BE2C (cell line): ENCODE results near the gene ARHGEF4.

ENCODE experiments used
- DNase-seq: peaks from one replicate; pipeline ENCODE4 v3.0.0-alpha.2; 2020
- H3K27me3 ChIP-seq: fragments of 250-450 bp; sonication (Bioruptor Pico); 2 replicates; pipeline ENCODE4 v1.5.1; 2020; ENCODE audit warnings: mild to moderate bottlenecking
- H3K36me3 ChIP-seq: fragments of 250-450 bp; sonication (Bioruptor Pico); 2 replicates; pipeline ENCODE4 v1.5.1; 2020; ENCODE audit warnings: mild to moderate bottlenecking
- H3K4me1 ChIP-seq: fragments of 250-450 bp; sonication (Bioruptor Pico); 2 replicates; pipeline ENCODE4 v1.5.1; 2020
- H3K4me3 ChIP-seq: 2 replicates; pipeline ENCODE4 v1.5.1; 2011; ENCODE audit warnings: low read depth, low read length
- H3K9me3 ChIP-seq: fragments of 250-450 bp; sonication (Bioruptor Pico); 2 replicates; pipeline ENCODE4 v1.5.1; 2020
- TF ChIP-seq, protein P1 (sequence below): IDR thresholded peaks from 2 replicates; pipeline ENCODE4 v1.5.1; 2012; ENCODE audit warnings: mild to moderate bottlenecking, low read depth, low read length

Gene ARHGEF4

DNA sequence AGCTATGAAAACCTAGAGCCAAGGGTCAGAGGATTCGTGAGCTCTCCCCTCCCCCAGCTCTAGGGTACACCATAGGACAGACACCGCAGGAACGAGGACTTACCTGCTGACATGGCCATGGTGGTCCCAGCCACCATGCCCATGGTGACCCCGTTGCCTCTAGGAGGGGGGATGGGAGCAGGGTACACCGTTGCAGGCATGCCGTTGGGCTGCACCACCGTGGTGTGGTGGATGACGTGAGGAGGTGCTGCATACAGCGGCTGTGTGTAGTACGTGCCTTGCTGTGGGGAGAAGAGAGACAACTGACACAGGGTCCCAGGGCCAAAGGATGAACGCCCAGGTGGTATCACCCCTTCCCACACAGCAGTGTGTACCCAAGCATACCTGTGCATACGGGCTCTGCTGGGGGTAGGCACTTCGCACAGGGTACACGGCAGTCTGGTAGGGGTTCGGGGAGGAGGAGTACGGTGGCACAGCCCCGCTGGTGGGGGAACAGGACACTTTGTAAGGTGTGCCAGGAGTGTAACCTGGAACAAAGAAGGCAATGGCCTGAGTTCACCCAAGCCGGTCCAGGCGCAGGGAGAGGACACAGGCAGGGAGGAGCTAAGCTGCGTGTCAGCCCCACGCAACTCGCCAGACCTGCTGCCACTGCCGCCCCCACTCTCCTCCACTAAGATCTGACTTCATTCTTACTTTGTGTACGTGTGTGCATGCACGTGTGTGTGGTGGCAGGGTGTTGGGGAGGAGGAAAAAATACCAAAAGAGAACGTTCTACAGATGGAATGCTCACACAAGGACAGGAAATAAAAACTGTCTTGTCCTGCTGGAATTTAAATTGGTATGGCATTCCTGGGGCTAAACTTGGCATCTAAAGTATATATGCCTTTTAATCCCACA is 218.7 kb downstream of the ARHGEF4 start:
- H3K4me3 ChIP-seq: no peak overlapping the region
- DNase-seq: no peak
- H3K9me3 ChIP-seq: no peaks in the 10 kb centered on the region
- no peaks in the 10 kb centered on the region for H3K27me3 ChIP-seq
- peaks cover 3% of the 10 kb centered on the region for H3K36me3 ChIP-seq
- H3K4me1 ChIP-seq: no peaks in the 10 kb centered on the region
- TF ChIP-seq, protein P1, sequence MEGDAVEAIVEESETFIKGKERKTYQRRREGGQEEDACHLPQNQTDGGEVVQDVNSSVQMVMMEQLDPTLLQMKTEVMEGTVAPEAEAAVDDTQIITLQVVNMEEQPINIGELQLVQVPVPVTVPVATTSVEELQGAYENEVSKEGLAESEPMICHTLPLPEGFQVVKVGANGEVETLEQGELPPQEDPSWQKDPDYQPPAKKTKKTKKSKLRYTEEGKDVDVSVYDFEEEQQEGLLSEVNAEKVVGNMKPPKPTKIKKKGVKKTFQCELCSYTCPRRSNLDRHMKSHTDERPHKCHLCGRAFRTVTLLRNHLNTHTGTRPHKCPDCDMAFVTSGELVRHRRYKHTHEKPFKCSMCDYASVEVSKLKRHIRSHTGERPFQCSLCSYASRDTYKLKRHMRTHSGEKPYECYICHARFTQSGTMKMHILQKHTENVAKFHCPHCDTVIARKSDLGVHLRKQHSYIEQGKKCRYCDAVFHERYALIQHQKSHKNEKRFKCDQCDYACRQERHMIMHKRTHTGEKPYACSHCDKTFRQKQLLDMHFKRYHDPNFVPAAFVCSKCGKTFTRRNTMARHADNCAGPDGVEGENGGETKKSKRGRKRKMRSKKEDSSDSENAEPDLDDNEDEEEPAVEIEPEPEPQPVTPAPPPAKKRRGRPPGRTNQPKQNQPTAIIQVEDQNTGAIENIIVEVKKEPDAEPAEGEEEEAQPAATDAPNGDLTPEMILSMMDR: no peak

DNA sequence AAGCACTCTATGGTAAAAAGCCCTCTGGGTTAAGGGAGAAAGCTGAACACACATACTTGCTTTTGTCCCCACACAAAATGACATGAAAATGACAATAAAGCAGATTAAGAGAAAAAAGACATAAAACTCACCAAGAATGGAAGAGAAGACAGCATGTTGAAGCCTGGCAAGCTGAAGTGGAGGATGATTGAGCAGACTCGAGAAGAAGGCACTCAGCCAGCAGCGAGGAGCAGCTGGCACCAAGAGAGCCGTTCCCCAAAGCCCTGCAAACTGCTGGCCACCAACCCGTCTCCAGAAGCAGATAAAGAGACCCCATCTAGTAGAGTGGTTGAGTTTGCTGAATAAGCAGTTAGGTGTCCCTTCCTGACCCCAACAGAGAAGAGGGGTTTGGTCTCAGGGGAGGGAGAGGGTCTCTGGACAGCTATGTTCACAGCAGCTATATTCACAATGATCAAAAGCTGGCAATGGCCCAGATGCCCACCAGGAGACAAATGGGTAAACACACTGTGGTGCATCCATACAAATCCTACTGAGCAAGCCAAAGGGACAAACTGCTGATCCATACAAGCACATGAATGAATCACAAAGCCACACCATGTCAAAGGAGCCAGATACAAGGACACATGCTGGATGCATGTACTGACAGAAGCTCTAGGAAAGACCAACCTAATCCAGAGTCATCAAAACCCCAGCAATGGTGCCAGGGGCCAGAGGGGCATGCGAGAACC is 219.7 kb downstream of the ARHGEF4 start:
- Histone ChIP-seq H3K27me3 (no peaks in the 10 kb centered on the region), H3K4me1 (no peaks in the 10 kb centered on the region), H3K4me3 (no peak overlapping the region), H3K9me3 (no peaks in the 10 kb centered on the region), H3K36me3 (peaks cover 3% of the 10 kb centered on the region)
- TF ChIP-seq, protein P1: no peak
- DNase-seq: no peak

DNA sequence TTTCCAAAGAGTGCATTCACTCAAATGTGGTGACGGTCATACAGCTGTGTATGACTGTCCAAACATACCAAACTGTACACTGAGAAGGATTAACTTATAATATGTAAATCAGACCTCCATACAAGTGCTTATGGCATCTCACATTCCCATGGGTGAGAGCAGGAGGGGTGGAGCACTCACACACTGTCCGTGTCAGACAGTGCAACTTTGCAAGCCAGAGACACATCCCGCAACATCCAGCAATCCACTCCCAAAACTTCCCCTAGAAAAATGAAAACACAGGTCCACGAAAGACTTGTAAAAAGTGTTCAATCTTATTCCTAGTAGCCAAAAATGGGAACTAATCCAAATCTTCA is 220.2 kb downstream of the ARHGEF4 start:
- Histone ChIP-seq H3K4me3 (no peak overlapping the region), H3K4me1 (no peaks in the 10 kb centered on the region), H3K9me3 (no peaks in the 10 kb centered on the region), H3K36me3 (peaks cover 3% of the 10 kb centered on the region), H3K27me3 (no peaks in the 10 kb centered on the region)
- TF ChIP-seq, protein P1: no peak
- no peak for DNase-seq

DNA sequence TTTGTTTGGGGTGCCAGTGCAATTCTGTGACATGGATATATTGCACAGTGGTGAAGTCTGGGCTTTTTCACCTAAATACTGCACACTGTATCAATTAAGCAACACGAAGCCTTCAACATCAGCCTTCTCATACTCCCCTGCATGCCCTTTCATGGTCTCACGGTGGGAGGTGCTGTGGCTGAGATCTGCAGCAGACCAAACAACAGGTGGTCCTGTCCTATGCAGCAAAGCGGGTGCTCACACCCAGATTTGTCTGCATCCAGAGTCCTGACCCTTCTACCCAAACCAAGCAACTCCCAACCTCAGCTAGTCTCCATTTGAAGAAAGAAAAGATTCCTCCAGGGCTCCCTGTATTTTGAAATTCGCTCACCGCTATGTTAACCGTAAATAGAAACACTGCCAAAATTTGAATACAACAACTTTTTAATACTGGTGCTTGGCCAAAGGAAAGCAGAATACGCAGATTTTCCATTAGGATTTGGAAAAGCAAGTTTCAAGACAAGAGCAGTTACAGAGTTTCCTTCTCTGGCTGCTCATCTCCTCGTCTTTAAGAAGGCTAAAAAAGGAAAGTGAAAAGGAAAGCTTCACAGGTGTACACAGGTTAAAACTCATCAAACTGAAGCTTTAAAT is 221.6 kb downstream of the ARHGEF4 start:
- H3K36me3 ChIP-seq: no peaks in the 10 kb centered on the region; the same call in 1 of the 2 replicates
- no peak for DNase-seq
- no peaks in the 10 kb centered on the region for H3K9me3 ChIP-seq
- H3K4me3 ChIP-seq: no peak overlapping the region
- no peaks in the 10 kb centered on the region for H3K4me1 ChIP-seq
- H3K27me3 ChIP-seq: no peaks in the 10 kb centered on the region
- TF ChIP-seq, protein P1: no peak

DNA sequence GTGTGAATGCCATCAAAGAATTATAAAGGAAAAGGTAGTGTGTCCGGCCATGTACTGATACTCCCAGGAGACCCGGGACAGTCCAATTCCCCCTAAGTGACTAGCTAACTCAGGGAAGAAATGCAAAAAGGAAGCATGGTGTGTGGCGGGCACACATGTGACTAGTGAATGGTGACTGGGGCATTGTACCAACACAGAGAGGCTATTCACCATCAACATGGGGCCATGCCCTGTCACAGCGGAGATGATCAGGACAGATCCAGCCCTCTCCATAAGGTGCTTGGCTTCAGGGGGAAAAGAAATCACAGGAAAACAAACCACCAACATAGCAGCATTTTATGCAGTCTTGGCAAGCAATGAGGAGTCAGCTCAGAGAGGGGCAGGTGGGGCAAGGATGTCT is 222.2 kb downstream of the ARHGEF4 start:
- TF ChIP-seq, protein P1: no peak

More for the DNA sequence above, 222.2 kb downstream of the ARHGEF4 start:
- Histone ChIP-seq H3K27me3 (no peaks in the 10 kb centered on the region), H3K36me3 (no peaks in the 10 kb centered on the region; the same call in 1 of the 2 replicates), H3K4me3 (no peak overlapping the region), H3K9me3 (no peaks in the 10 kb centered on the region), H3K4me1 (no peaks in the 10 kb centered on the region)
- DNase-seq: no peak
